Activated CD4-positive, alpha-beta T cell treated with anti-CD3 and anti-CD28 coated beads, Interleukin-2, amount 10 ng/mL, durations not matched to agents 24 days and 14 days (primary cell): Measurements from ENCODE around the gene JAM3. TPM values are rescaled to one million over a fixed set of nuclear protein-coding genes. Genes with fewer than 3 reads are reported as not detected.

Source experiments
- DNase-seq: peaks from one replicate; pipeline ENCODE4 v3.0.0; 2022
- H3K27ac Mint-ChIP-seq: one replicate; pipeline ENCODE4 v1.8.0; 2022; ENCODE audit warnings: mild to moderate bottlenecking, mixed read lengths
- H3K27me3 Mint-ChIP-seq: one replicate; pipeline ENCODE4 v1.8.0; 2022; ENCODE audit warnings: mixed read lengths
- H3K36me3 Mint-ChIP-seq: one replicate; pipeline ENCODE4 v1.8.0; 2022; ENCODE audit warnings: low read depth, mild to moderate bottlenecking, mixed read lengths
- H3K4me1 Mint-ChIP-seq: one replicate; pipeline ENCODE4 v1.8.0; 2021; ENCODE audit warnings: mixed read lengths
- H3K4me3 Mint-ChIP-seq: one replicate; pipeline ENCODE4 v1.8.0; 2022; ENCODE audit warnings: mild to moderate bottlenecking, moderate library complexity, mixed read lengths
- H3K9me3 Mint-ChIP-seq: one replicate; pipeline ENCODE4 v1.8.0; 2021; ENCODE audit warnings: mixed read lengths
- intact Hi-C: fragments of 100-400 bp; cut with micrococcal nuclease; formaldehyde crosslinking; loops from one replicate; pipeline ENCODE4 v1.15.1; 2023
- total RNA-seq: library from RNA; stranded (reverse); gene quantifications from 2 replicates; pipeline ENCODE4 v1.2.3, GENCODE V29; 2022

Gene JAM3
- total RNA-seq, 1 donor from 2014 or later = 5.0 TPM

GRCh38 chr11:134044514-134045284, 24.2 kb upstream of the JAM3 start:
- Mint-ChIP-seq H3K4me1 (peaks cover 11% of the 10 kb centered on the region), H3K9me3 (no peaks in the 10 kb centered on the region), H3K4me3 (no peak overlapping the region), H3K27me3 (peaks cover 10% of the 10 kb centered on the region), H3K27ac (no peak overlapping the region), H3K36me3 (no peaks in the 10 kb centered on the region)
- no peak for DNase-seq
- intact Hi-C loops = no loop called here

- H3K9me3 Mint-ChIP-seq = no peaks in the 10 kb centered on the region
- H3K36me3 Mint-ChIP-seq = no peaks in the 10 kb centered on the region
- no peak overlapping the region for H3K27ac Mint-ChIP-seq
- no peak overlapping the region for H3K4me3 Mint-ChIP-seq
- intact Hi-C loops = no loop called here
- H3K27me3 Mint-ChIP-seq = peaks cover 11% of the 10 kb centered on the region
- DNase-seq = peak; percentile 79
- peaks cover 13% of the 10 kb centered on the region for H3K4me1 Mint-ChIP-seq
These were observed 22.9 kb upstream of the JAM3 start for GRCh38 chr11:134045799-134046635.

GRCh38 chr11:134046681-134047449, 22.0 kb upstream of the JAM3 start:
- Mint-ChIP-seq H3K9me3 (no peaks in the 10 kb centered on the region), H3K27me3 (peaks cover 11% of the 10 kb centered on the region), H3K27ac (no peak overlapping the region), H3K4me3 (no peak overlapping the region), H3K4me1 (peaks cover 11% of the 10 kb centered on the region), H3K36me3 (no peaks in the 10 kb centered on the region)
- DNase-seq = no peak
- intact Hi-C loops = no loop called here

- Mint-ChIP-seq H3K4me1 (peaks cover 11% of the 10 kb centered on the region), H3K9me3 (no peaks in the 10 kb centered on the region), H3K4me3 (no peak overlapping the region), H3K27me3 (peaks cover 11% of the 10 kb centered on the region), H3K27ac (no peak overlapping the region), H3K36me3 (no peaks in the 10 kb centered on the region)
- intact Hi-C loops = no loop called here
- no peak for DNase-seq
These were observed 21.3 kb upstream of the JAM3 start for GRCh38 chr11:134047586-134047999.

- Mint-ChIP-seq H3K4me3 (no peak overlapping the region), H3K27ac (no peak overlapping the region), H3K9me3 (no peaks in the 10 kb centered on the region), H3K4me1 (peaks cover 11% of the 10 kb centered on the region), H3K36me3 (no peaks in the 10 kb centered on the region), H3K27me3 (peaks cover 11% of the 10 kb centered on the region)
- DNase-seq = no peak
- intact Hi-C loops = no loop called here
These were observed 20.8 kb upstream of the JAM3 start for GRCh38 chr11:134048028-134048427.

GRCh38 chr11:134049303-134049702, 19.6 kb upstream of the JAM3 start:
- H3K27ac Mint-ChIP-seq = no peak overlapping the region
- H3K9me3 Mint-ChIP-seq = no peaks in the 10 kb centered on the region
- DNase-seq = no peak
- peaks cover 11% of the 10 kb centered on the region for H3K27me3 Mint-ChIP-seq
- H3K4me3 Mint-ChIP-seq = no peak overlapping the region
- no peaks in the 10 kb centered on the region for H3K36me3 Mint-ChIP-seq
- H3K4me1 Mint-ChIP-seq = peaks cover 12% of the 10 kb centered on the region
- intact Hi-C loops = no loop called here

- peak; percentile 93 for DNase-seq
- H3K27ac Mint-ChIP-seq = no peak overlapping the region
- no peaks in the 10 kb centered on the region for H3K36me3 Mint-ChIP-seq
- peaks cover 12% of the 10 kb centered on the region for H3K4me1 Mint-ChIP-seq
- intact Hi-C loops = loop anchor here (1.0 kb wide), 2 partner anchors 48 to 89 kb away; no protein-coding TSS in a partner anchor
- peak overlapping the region; percentile 50 for H3K4me3 Mint-ChIP-seq
- H3K27me3 Mint-ChIP-seq = peaks cover 11% of the 10 kb centered on the region
- H3K9me3 Mint-ChIP-seq = no peaks in the 10 kb centered on the region
These were observed 18.1 kb upstream of the JAM3 start for GRCh38 chr11:134050541-134051383.

- intact Hi-C loops = no loop called here
- DNase-seq = no peak
- Mint-ChIP-seq H3K27ac (no peak overlapping the region), H3K36me3 (no peaks in the 10 kb centered on the region), H3K4me3 (no peak overlapping the region), H3K4me1 (peaks cover 16% of the 10 kb centered on the region), H3K9me3 (no peaks in the 10 kb centered on the region), H3K27me3 (peaks cover 11% of the 10 kb centered on the region)
These were observed 16.4 kb upstream of the JAM3 start for GRCh38 chr11:134052395-134052987.

- H3K9me3 Mint-ChIP-seq = no peaks in the 10 kb centered on the region
- intact Hi-C loops = no loop called here
- no peak overlapping the region for H3K4me3 Mint-ChIP-seq
- peaks cover 4% of the 10 kb centered on the region for H3K36me3 Mint-ChIP-seq
- peaks cover 24% of the 10 kb centered on the region for H3K4me1 Mint-ChIP-seq
- no peak overlapping the region for H3K27ac Mint-ChIP-seq
- H3K27me3 Mint-ChIP-seq = peaks cover 12% of the 10 kb centered on the region
- no peak for DNase-seq
These were observed 15.6 kb upstream of the JAM3 start for GRCh38 chr11:134052988-134053945.

- H3K36me3 Mint-ChIP-seq = peaks cover 4% of the 10 kb centered on the region
- DNase-seq = no peak
- H3K27me3 Mint-ChIP-seq = peaks cover 3% of the 10 kb centered on the region
- H3K4me3 Mint-ChIP-seq = no peak overlapping the region
- H3K9me3 Mint-ChIP-seq = no peaks in the 10 kb centered on the region
- H3K4me1 Mint-ChIP-seq = peaks cover 24% of the 10 kb centered on the region
- H3K27ac Mint-ChIP-seq = no peak overlapping the region
- intact Hi-C loops = no loop called here
These were observed 13.8 kb upstream of the JAM3 start for GRCh38 chr11:134055029-134055428.

GRCh38 chr11:134060316-134060715, 8.6 kb upstream of the JAM3 start:
- intact Hi-C loops = no loop called here

More at GRCh38 chr11:134060316-134060715, 8.6 kb upstream of the JAM3 start:
- Mint-ChIP-seq H3K27me3 (peaks cover 10% of the 10 kb centered on the region), H3K4me3 (no peak overlapping the region), H3K4me1 (peaks cover 27% of the 10 kb centered on the region), H3K36me3 (peaks cover 4% of the 10 kb centered on the region), H3K9me3 (no peaks in the 10 kb centered on the region), H3K27ac (no peak overlapping the region)
- no peak for DNase-seq
